Right lobe of liver (tissue), 4 donors: Measurements from ENCODE around the gene LSS.

Experiments
- POLR2A ChIP-seq: fragments of 450-650 bp; IDR thresholded peaks from one replicate; pipeline ENCODE4 v1.6.1; 2017; ENCODE audit warnings: antibody characterized with exemption, mild to moderate bottlenecking
- TF ChIP-seq, protein P1 (sequence below), 4 donors: fragments of 200-600 bp in 3 of 4; fragments of 450-650 bp in 1 of 4; IDR thresholded peaks; one replicate each; pipeline versions ENCODE4 v1.5.1 to v1.8.0; 2016 to 2022; ENCODE audit warnings: antibody characterized with exemption in 4 of 4, mild to moderate bottlenecking in 2 of 4
- donor health status: DM: no; HTN: no; CAD: no.
- donor health status: DM: no; HTN: no; CAD: no.
- donor health status: DM: no; HTN: yes; CAD: no.

DNA sequence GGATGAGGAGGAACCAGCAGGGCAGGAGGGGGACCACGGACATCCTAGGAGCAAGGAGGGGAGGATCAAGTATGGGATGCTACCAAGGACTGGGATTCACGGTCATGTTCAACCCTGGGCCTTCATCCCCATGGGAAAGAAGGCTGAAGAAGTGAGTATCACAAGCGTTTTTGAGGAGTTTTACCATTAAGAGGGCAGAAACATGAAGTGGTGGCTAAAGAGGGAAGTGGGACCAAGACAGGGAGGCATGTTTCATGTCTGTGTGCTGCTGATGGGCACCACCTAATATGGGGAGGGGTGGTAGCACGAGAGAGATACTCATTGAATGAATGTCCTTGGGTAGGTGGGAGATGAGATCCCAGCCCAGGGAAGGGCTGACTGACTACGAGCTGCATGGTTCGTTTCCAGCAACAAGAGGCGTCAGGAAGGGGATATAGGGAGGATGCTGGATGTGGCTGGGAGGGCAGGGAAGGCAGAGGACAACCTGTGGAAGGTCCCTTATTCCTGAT, 11.3 kb upstream of the LSS start:
- TF ChIP-seq, protein P1, sequence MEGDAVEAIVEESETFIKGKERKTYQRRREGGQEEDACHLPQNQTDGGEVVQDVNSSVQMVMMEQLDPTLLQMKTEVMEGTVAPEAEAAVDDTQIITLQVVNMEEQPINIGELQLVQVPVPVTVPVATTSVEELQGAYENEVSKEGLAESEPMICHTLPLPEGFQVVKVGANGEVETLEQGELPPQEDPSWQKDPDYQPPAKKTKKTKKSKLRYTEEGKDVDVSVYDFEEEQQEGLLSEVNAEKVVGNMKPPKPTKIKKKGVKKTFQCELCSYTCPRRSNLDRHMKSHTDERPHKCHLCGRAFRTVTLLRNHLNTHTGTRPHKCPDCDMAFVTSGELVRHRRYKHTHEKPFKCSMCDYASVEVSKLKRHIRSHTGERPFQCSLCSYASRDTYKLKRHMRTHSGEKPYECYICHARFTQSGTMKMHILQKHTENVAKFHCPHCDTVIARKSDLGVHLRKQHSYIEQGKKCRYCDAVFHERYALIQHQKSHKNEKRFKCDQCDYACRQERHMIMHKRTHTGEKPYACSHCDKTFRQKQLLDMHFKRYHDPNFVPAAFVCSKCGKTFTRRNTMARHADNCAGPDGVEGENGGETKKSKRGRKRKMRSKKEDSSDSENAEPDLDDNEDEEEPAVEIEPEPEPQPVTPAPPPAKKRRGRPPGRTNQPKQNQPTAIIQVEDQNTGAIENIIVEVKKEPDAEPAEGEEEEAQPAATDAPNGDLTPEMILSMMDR (IDR thresholded peaks at IDR 0.05), result no peak
- no peak for TF ChIP-seq POLR2A
